ENCODE data around the gene HS6ST3.

The HS6ST3 gene

GRCh38 chr13:96203471-96203870 is 113.6 kb downstream of the HS6ST3 start:
- no peak for DNase-seq

- DNase-seq, result no peak
Measured at GRCh38 chr13:96214824-96215445, 125.0 kb downstream of the HS6ST3 start.

- no peak for DNase-seq
Measured at GRCh38 chr13:96216543-96216942, 126.6 kb downstream of the HS6ST3 start.

- no peak for DNase-seq
Measured at GRCh38 chr13:96218475-96218874, 128.6 kb downstream of the HS6ST3 start.

GRCh38 chr13:96221471-96221870 is 131.6 kb downstream of the HS6ST3 start:
- no peak for DNase-seq

GRCh38 chr13:96223231-96223630 is 133.3 kb downstream of the HS6ST3 start:
- no peak for DNase-seq

- DNase-seq, result no peak
Measured at GRCh38 chr13:96229356-96229755, 139.4 kb downstream of the HS6ST3 start.

GRCh38 chr13:96238241-96238640 is 148.3 kb downstream of the HS6ST3 start:
- DNase-seq, result no peak

- DNase-seq, result no peak
Measured at GRCh38 chr13:96238861-96239260, 149.0 kb downstream of the HS6ST3 start.

GRCh38 chr13:96243376-96243775 is 153.5 kb downstream of the HS6ST3 start:
- no peak for DNase-seq

- DNase-seq, result no peak
Measured at GRCh38 chr13:96248103-96248502, 158.2 kb downstream of the HS6ST3 start.

- DNase-seq, result no peak
Measured at GRCh38 chr13:96248996-96249395, 159.1 kb downstream of the HS6ST3 start.

GRCh38 chr13:96252903-96253302 is 163.0 kb downstream of the HS6ST3 start:
- DNase-seq, result no peak

- DNase-seq, result no peak
Measured at GRCh38 chr13:96273196-96273595, 183.3 kb downstream of the HS6ST3 start.

GRCh38 chr13:96274046-96274445 is 184.1 kb downstream of the HS6ST3 start:
- DNase-seq, result no peak

GRCh38 chr13:96279904-96280303 is 190.0 kb downstream of the HS6ST3 start:
- no peak for DNase-seq

- no peak for DNase-seq
Measured at GRCh38 chr13:96284971-96285370, 195.1 kb downstream of the HS6ST3 start.

- no peak for DNase-seq
Measured at GRCh38 chr13:96285729-96286128, 195.8 kb downstream of the HS6ST3 start.

GRCh38 chr13:96294930-96295881 is 205.3 kb downstream of the HS6ST3 start:
- DNase-seq, result no peak

GRCh38 chr13:96297360-96297759 is 207.5 kb downstream of the HS6ST3 start:
- no peak for DNase-seq

GRCh38 chr13:96299235-96299634 is 209.3 kb downstream of the HS6ST3 start:
- DNase-seq, result no peak

GRCh38 chr13:96308568-96308967 is 218.7 kb downstream of the HS6ST3 start:
- no peak for DNase-seq

- no peak for DNase-seq
Measured at GRCh38 chr13:96314974-96315373, 225.1 kb downstream of the HS6ST3 start.

GRCh38 chr13:96338030-96338429 is 248.1 kb downstream of the HS6ST3 start:
- no peak for DNase-seq
